GM18867 (cell line): ENCODE results near the gene UTP4.

Source experiments
- ATAC-seq: cut with Tn5 transposase; IDR thresholded peaks from one replicate; pipeline ENCODE4 v1.9.1; 2021; ENCODE audit warnings: mild to moderate bottlenecking, moderate library complexity; ENCODE audit not compliant: unreplicated experiment

The UTP4 gene

GRCh38 chr16:69132424-69133252 lies at the start of gene UTP4, which contains the start of gene CHTF8:
Gene UTP4 (plus strand): TSS chr16:69132649. CDS start chr16:69133460, 811 bp downstream.
Gene CHTF8 (minus strand): TSS chr16:69132588. CDS start chr16:69121458, 11,130 bp downstream.
- peak; percentile 88 for ATAC-seq

- no peak for ATAC-seq
These were observed 49.0 kb upstream of the UTP4 start for GRCh38 chr16:69083306-69083941.

GRCh38 chr16:69084289-69084688 lies 48.2 kb upstream of the UTP4 start:
- no peak for ATAC-seq

GRCh38 chr16:69085032-69085695 lies 47.3 kb upstream of the UTP4 start:
- no peak for ATAC-seq

GRCh38 chr16:69087161-69087581 lies 45.3 kb upstream of the UTP4 start:
- no peak for ATAC-seq

- ATAC-seq, result no peak
These were observed 43.8 kb upstream of the UTP4 start for GRCh38 chr16:69088684-69089083.

- ATAC-seq, result peak; percentile 72
These were observed 43.1 kb upstream of the UTP4 start for GRCh38 chr16:69089091-69089910.

- no peak for ATAC-seq
These were observed 38.5 kb upstream of the UTP4 start for GRCh38 chr16:69093974-69094373.

- no peak for ATAC-seq
These were observed 37.9 kb upstream of the UTP4 start for GRCh38 chr16:69094501-69094900.

GRCh38 chr16:69095193-69095592 lies 37.3 kb upstream of the UTP4 start:
- no peak for ATAC-seq

- no peak for ATAC-seq
These were observed 32.3 kb upstream of the UTP4 start for GRCh38 chr16:69100071-69100691.

- no peak for ATAC-seq
These were observed 26.7 kb upstream of the UTP4 start, which contains the start of gene HAS3 for GRCh38 chr16:69105501-69106361. Gene HAS3 (plus strand): TSS chr16:69105653. CDS start chr16:69109396, 3,743 bp downstream.

- ATAC-seq, result no peak
These were observed 25.7 kb upstream of the UTP4 start for GRCh38 chr16:69106491-69107315.

GRCh38 chr16:69107316-69107962 lies 25.0 kb upstream of the UTP4 start:
- ATAC-seq, result no peak

GRCh38 chr16:69108064-69108904 lies 24.2 kb upstream of the UTP4 start:
- no peak for ATAC-seq

GRCh38 chr16:69108905-69109252 lies 23.6 kb upstream of the UTP4 start:
- ATAC-seq, result no peak
